Transverse colon (tissue), 4 donors: ENCODE data around the gene ADAMTS3. TPM values are rescaled to one million over a fixed set of nuclear protein-coding genes. Genes with fewer than 3 reads are reported as not detected.

Experiments
- DNase-seq: peaks from one replicate; pipeline ENCODE4 v3.0.0-alpha.2; 2019
- H3K27ac ChIP-seq, 4 donors: fragments of 200-600 bp; sonication (generic); 2 replicates each; pipeline ENCODE4 v1.5.1; 2016 to 2018; ENCODE audit warnings: inconsistent platforms in 4 of 4
- H3K27me3 ChIP-seq: fragments of 200-600 bp; sonication (generic); 2 replicates; pipeline ENCODE4 v1.5.1; 2017; ENCODE audit warnings: inconsistent platforms
- H3K36me3 ChIP-seq, 4 donors: fragments of 200-600 bp; sonication (generic); 2 replicates each; pipeline ENCODE4 v1.5.1; 2017 to 2019; ENCODE audit warnings: inconsistent platforms in 4 of 4
- H3K4me1 ChIP-seq, 4 donors: fragments of 200-600 bp; sonication (generic); 2 replicates each; pipeline ENCODE4 v1.5.1; 2017 to 2020; ENCODE audit warnings: inconsistent platforms in 4 of 4
- H3K4me3 ChIP-seq, 4 donors: fragments of 200-600 bp; sonication (generic); 1 replicate in 1 of 4; 2 replicates in 3 of 4; pipeline versions ENCODE4 v1.5.1 to v1.6.1; 2017 to 2019; ENCODE audit warnings: inconsistent platforms in 4 of 4
- H3K9me3 ChIP-seq, 2 donors: fragments of 200-600 bp; sonication (generic); 2 replicates each; pipeline ENCODE4 v1.5.1; 2017 to 2019; ENCODE audit warnings: inconsistent platforms in 2 of 2
- EP300 ChIP-seq: sonication (generic); formaldehyde crosslinking; IDR thresholded peaks from one replicate; pipeline ENCODE4 v1.6.1; 2017; ENCODE audit warnings: antibody characterized with exemption, low read depth
- POLR2A ChIP-seq: fragments of 450-650 bp; IDR thresholded peaks from one replicate; pipeline ENCODE4 v1.6.1; 2016; ENCODE audit warnings: antibody characterized with exemption, mild to moderate bottlenecking, moderate library complexity
- POLR2AphosphoS5 ChIP-seq, 3 donors: sonication (generic); formaldehyde crosslinking; IDR thresholded peaks; one replicate each; pipeline ENCODE4 v1.6.1; 2016; ENCODE audit warnings: antibody characterized with exemption in 3 of 3
- WGBS, 2 donors: methylation state at CpG; one replicate each; pipeline ENCODE4 v1.1.5; 2018; ENCODE audit warnings: low coverage in 1 of 2; 5-methylcytosine and 5-hydroxymethylcytosine counted together
- in situ Hi-C, 4 donors: fragments of 200-750 bp; cut with MboI; loops; one replicate each; pipeline versions ENCODE4 v1.15.0 to v1.15.1; 2017; ENCODE audit warnings: low sequenced_read_pairs in 3 of 4, low pct_ligation_motif_present in 1 of 4, low pct_unique_long_range_greater_than_20kb in 1 of 4
- intact Hi-C: fragments of 100-400 bp; cut with DNase I; formaldehyde crosslinking; loops from one replicate; pipeline ENCODE4 v1.15.1; 2023; ENCODE audit warnings: low total_unique reads
- total RNA-seq, 4 donors: library from RNA; depleted of rRNA; stranded (reverse); fragments of >200 nt; gene quantifications; one replicate each; pipeline ENCODE4 v1.1.0, GENCODE V29; 2016
- TF ChIP-seq, protein P1 (sequence below), 5 experiments: fragments of 200-600 bp in 3 of 5; fragments of 450-650 bp in 2 of 5; sonication (generic) in 3 of 5; IDR thresholded peaks; 1 replicate in 2 of 5; 2 replicates in 3 of 5; pipeline ENCODE4 v1.5.1; 2016 to 2017; ENCODE audit warnings: antibody characterized with exemption in 5 of 5, inconsistent platforms in 3 of 5, mild to moderate bottlenecking in 2 of 5, moderate library complexity in 1 of 5

ADAMTS3 gene
- total RNA-seq, 4 donors from 2014 or later: 0.14 to 0.64 TPM; not detected in 2

DNA sequence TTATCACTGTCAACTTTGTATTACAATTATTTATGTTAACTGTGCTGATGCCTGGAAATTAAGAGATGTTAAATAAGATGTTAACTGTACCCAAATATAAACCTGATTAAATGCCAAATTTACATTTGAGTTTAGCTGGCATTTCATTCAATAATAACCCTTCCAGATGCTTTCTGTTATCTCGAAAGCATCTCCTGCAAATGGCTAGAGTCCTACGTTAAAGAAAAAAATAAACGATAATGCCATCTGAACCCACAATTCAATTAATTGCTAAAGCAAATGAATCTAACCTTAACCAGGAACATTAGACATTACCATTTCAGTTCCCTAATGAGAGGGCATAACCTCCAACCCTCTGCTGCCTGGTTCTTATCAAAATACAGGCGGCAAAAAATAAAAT is 145.0 kb downstream of the ADAMTS3 start:
- Histone ChIP-seq H3K9me3 (no peaks in the 10 kb centered on the region), H3K36me3 (no peaks in the 10 kb centered on the region), H3K27me3 (no peaks in the 10 kb centered on the region), H3K27ac (no peak overlapping the region), H3K4me3 (no peak overlapping the region), H3K4me1 (no peaks in the 10 kb centered on the region)
- DNase-seq: no peak
- WGBS, 2 donors: 70 to 77% methylated on average over 4 of the region's 4 CpGs
- TF ChIP-seq POLR2A: no peak
- no peak for TF ChIP-seq POLR2AphosphoS5 (IDR thresholded peaks at IDR 0.05)
- no peak for TF ChIP-seq EP300
- TF ChIP-seq, protein P1, sequence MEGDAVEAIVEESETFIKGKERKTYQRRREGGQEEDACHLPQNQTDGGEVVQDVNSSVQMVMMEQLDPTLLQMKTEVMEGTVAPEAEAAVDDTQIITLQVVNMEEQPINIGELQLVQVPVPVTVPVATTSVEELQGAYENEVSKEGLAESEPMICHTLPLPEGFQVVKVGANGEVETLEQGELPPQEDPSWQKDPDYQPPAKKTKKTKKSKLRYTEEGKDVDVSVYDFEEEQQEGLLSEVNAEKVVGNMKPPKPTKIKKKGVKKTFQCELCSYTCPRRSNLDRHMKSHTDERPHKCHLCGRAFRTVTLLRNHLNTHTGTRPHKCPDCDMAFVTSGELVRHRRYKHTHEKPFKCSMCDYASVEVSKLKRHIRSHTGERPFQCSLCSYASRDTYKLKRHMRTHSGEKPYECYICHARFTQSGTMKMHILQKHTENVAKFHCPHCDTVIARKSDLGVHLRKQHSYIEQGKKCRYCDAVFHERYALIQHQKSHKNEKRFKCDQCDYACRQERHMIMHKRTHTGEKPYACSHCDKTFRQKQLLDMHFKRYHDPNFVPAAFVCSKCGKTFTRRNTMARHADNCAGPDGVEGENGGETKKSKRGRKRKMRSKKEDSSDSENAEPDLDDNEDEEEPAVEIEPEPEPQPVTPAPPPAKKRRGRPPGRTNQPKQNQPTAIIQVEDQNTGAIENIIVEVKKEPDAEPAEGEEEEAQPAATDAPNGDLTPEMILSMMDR (IDR thresholded peaks at IDR 0.05): no peak
- intact Hi-C loops (no loop called here), in situ Hi-C loops (no loop called here)

DNA sequence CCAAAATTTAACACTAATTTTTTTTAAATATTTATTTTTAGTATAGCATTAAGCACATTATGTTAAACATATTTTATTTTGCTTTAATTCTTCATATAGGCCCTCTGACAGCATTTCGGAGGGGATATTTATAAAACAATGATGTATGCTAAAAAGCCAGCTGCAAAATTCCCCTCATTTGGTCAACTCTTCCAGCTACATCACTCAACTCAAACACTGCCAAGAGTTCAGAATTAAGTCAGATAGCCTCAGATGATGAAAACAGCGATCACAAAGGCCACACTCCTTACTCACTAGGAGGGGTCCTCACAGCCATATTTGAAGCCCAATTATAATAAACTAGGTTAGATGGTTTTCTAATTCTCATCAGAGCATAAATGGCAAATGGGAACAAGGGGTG is 146.6 kb downstream of the ADAMTS3 start:
- H3K4me3 ChIP-seq: no peak overlapping the region
- TF ChIP-seq POLR2A: no peak
- no peak for TF ChIP-seq EP300
- no peak for TF ChIP-seq POLR2AphosphoS5 (IDR thresholded peaks at IDR 0.05)
- TF ChIP-seq, protein P1 (IDR thresholded peaks at IDR 0.05): no peak
- H3K9me3 ChIP-seq: no peaks in the 10 kb centered on the region
- H3K36me3 ChIP-seq: no peaks in the 10 kb centered on the region
- no peaks in the 10 kb centered on the region for H3K27me3 ChIP-seq
- intact Hi-C loops (no loop called here), in situ Hi-C loops (no loop called here)
- H3K27ac ChIP-seq: no peak overlapping the region
- WGBS, 2 donors: 77 to 89% methylated on average over 2 of the region's 2 CpGs
- peaks cover 0 to 5% (median 0%) of the 10 kb centered on the region in 4 donors for H3K4me1 ChIP-seq
- DNase-seq: no peak

DNA sequence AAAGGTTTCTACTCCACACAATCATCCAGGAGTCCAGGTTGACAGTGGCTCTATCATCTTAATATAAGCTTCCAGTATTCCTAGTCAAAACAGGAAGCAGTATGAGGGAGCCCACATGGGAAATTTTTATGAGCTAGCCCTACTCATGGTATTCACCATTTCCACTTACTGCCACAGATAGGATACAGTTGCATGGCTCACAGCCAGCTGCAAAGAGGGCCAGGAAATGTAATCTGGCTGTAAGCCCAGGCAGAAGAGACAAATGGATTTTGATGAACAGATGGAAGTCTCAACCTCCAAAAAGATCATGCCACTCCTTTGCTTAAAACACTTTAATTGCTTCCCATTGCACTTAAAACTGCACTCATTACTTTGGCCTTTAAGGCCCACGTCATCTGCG is 150.6 kb downstream of the ADAMTS3 start:
- no peak for TF ChIP-seq POLR2AphosphoS5 (IDR thresholded peaks at IDR 0.05)
- TF ChIP-seq EP300: no peak
- no peak for TF ChIP-seq POLR2A
- TF ChIP-seq, protein P1 (IDR thresholded peaks at IDR 0.05): no peak
- Histone ChIP-seq H3K4me1 (peaks cover 0 to 5% (median 0%) of the 10 kb centered on the region in 4 donors), H3K4me3 (no peak overlapping the region), H3K36me3 (no peaks in the 10 kb centered on the region), H3K9me3 (no peaks in the 10 kb centered on the region), H3K27ac (no peak overlapping the region), H3K27me3 (no peaks in the 10 kb centered on the region)
- intact Hi-C loops (no loop called here), in situ Hi-C loops (no loop called here)
- DNase-seq: no peak
- WGBS, 2 donors: 61% methylated on average over 2 of the region's 2 CpGs

DNA sequence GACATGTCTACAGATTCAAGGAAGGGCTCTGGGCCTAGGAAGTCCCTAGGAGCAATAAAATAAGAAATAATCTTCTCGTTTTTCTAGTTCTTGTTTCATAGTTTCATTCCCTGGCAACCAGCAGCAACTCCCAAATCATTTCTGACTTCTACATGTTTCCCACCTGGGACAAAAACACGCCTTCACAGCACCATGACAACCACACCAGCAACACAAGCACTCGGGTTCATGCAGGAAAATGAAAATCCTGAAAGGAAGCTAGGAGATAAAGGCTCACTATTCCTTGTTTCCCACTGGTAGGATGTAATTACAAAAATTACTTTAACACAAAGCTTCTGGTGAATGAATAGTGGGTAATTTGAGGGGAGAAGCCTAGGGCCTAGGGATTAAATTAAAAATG is 158.9 kb downstream of the ADAMTS3 start:
- WGBS, 2 donors: 29 to 39% methylated on average over 3 of the region's 3 CpGs
- no peaks in the 10 kb centered on the region for H3K36me3 ChIP-seq
- TF ChIP-seq POLR2AphosphoS5 (IDR thresholded peaks at IDR 0.05) (no peak), POLR2A (no peak)
- TF ChIP-seq, protein P1 (IDR thresholded peaks at IDR 0.05): no peak
- no peak for DNase-seq
- no peaks in the 10 kb centered on the region for H3K4me1 ChIP-seq
- in situ Hi-C loops: no loop called here
- no peaks in the 10 kb centered on the region for H3K9me3 ChIP-seq
- intact Hi-C loops: no loop called here
- no peaks in the 10 kb centered on the region for H3K27me3 ChIP-seq
- H3K27ac ChIP-seq: no peak overlapping the region
- no peak overlapping the region for H3K4me3 ChIP-seq
